NCI-H2227 (cell line): ENCODE results near the gene CACNA1C.
"Not testable (repeated sequence)": the region's sequence is repeated elsewhere in the genome, so short reads cannot be mapped to it uniquely, and the experiment has no call there.

Experiments used
- DNase-seq: peaks from one replicate; lab custom pipeline; 2025; ENCODE audit not compliant: unreplicated experiment; lab: John Stamatoyannopoulos, UW

CACNA1C gene

DNA sequence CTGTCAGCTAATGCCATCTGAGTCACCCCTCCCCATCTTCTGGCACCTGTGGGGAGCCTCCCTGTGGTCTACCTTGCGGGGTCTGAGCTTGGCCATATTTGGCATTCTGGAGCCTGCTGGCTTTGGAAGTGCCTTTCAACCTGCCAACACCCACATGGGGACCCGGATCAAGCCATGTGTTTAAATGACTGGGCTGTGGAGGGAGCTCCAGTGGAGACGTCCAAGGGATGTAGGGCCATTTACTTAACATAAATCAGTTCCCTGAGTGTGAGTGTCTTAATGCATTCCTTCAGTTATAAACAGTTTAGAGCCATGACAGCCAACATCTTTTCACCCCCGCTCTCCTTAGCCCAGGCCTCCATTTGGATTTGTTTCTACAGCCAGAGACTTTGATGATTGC lies 22.0 kb downstream of the CACNA1C start:
- no peak for DNase-seq

DNA sequence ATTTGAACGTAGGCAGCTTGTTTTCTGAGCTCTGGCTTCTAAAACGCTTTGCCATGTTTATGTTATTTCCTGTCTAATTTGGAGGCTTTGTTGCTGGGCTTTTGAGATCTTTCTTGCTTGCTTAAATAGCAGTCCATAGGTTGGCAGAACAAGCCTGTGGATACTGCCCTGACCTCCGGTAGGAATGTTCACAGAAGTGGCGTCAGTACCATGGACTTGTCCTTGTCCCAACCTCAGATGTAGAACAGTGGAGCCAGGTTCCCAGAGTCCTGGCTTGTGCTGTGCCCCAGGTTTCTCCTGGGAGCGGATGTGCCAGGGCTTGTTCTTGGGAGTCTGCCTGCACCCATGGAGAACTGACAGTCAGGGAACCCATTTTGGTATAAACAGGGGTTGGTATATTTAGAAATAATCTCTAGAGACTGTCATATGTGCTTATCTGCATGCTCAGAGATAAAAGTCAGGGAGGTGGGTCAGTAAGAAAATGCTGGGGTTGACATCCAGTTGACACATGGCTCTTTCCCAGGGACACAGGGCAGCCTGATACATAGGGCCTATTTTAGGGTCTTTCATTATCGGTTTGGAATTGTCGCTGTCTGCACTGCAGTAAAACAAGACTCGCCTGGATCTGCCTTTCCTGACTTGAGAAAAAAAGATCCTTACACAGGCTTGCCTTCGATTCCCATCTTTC lies 22.9 kb downstream of the CACNA1C start:
- no peak for DNase-seq

DNA sequence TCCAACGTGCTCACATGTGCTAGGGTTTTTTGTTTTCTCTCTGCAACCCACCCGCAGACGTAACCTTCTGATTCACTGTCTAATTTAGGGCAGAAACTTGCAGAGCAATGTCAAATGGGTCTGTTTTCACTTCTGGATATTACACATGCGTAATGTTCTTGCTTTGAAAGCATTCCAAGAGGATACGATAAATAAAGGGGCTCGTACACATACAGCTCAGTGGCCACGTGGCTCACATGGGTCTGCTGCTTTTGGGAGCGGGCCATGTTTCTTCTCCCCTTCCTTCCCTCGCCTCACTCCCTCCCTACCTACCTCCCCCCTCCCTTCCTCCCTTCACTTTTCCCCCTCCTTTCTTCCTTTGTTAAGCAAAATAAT lies 23.4 kb downstream of the CACNA1C start:
- no peak for DNase-seq

DNA sequence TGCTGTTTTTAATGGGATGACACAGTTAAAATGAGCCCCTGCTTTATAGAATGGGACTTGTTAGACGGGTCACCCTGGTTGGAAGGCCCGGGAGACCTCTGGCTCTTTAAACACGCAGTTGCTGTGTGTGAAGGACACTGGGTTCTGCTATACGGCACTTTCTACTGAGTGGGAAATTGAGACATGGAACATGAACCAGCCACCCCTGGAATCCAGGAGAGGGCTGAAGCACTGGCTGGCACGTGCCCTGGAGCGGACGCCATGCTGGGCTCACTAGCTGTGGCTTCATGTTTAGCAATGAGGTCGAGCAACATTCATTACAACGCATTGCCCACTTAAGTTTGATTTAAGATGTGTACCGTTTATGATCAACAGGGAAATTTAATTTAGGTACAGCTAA lies 23.9 kb downstream of the CACNA1C start:
- no peak for DNase-seq

DNA sequence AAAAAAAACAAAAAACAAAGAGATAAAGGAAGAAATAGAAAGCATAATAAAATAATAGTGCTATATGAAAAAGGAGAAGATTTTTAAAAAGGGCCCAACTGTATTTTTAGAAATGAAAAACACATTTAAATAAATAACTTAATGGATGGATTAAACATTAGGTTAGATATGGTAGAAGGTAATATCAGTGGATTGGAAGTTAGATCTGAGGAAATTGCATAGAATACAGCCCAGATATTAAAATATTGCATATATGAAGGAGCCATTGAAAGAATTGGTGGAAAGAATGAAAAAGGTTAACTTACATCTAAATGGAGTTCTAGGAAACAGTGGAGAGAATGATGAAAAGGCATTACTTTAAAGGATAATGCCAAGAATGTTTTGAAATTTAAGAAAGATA lies 27.8 kb downstream of the CACNA1C start:
- no peak for DNase-seq

DNA sequence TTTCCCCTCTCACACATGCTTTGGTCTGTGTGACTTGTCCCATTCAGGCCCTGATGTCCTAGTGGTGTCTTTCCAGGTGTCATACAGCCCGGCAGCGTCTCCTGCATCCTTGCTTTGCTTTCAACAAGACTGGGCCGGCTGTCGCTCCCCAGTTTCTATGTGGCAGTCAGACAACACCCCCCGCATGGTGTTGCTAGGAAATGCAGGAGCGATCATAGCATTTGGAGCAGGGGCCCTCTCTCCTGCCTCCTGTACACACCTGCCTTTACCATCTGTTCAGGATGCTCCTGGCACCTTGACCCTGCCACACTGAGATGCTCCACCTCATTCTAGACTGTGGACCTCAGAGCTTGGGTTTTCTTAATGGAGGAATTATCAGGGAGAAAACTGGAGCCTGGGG lies 29.5 kb downstream of the CACNA1C start:
- no peak for DNase-seq

DNA sequence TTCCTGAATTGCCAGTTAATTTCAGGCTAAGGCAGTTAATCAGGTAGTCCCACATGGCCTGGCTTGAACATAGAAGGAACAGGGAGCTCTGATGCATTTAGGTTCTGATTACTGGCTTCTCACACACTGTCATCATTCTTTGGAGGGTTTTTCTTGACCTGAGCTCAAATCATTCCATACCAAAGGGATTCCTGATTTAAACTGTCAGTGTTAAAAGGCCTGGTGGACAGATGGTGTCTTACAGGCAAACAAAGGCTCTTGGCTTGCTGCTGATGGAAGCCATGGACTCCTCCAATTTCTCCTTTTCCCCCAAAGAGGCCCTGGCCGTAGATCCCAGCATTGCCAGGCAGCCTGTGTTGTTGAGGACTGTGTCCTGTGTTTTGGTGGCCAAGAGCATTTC lies 30.2 kb downstream of the CACNA1C start:
- DNase-seq: no peak

DNA sequence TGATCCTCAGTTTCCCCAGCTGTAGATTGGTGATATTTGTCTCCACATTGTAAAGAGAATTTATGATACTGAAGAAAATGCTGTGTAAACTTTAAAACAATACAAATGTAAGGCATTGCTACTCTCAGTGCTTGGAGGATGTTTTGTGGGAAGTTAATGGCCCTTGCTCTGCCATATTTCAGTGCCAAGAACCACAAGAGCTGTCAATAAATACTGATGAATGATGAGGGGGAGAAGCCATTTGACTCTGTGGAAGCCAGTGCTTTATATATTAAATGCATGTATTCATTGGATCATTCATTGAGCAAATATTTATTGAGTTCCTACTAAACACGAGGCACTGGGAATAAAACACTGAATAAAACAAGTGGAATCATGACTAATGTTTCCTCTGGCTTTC lies 30.8 kb downstream of the CACNA1C start:
- no peak for DNase-seq

DNA sequence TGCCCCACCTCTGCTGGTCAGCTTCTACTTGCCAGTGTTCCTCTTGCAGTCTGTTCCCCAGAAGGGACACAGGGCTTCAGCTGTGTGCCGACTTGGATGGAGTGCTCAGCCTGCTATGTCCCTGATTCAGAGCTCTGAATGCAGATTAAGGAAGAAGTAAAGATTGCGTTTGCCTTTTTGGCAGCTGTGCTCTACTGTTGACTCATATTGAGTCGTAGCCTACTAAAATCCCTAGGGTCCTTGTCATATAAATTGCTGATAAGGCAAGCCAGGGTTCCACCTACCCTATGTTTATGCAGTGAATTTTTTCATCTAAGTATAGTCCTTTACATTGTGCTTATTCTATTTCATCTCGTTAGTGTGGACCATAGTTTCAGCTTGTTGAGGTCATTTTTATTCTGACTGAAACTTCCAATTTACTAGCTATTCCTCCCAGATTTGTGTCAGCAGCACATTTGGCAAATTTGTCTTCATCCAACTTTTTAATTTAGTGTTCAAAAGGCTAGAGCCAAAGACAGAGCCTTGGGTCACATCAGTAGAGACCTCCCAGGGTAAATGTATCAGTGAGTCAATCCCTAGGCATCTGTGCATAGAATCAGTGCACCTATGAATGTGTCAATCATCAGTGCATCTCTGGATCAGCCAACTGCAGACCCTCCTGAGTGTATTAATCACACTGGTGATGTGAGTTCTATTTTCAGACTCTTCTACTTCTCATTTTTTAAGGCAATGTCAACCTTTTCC lies 31.9 kb downstream of the CACNA1C start:
- DNase-seq: no peak

DNA sequence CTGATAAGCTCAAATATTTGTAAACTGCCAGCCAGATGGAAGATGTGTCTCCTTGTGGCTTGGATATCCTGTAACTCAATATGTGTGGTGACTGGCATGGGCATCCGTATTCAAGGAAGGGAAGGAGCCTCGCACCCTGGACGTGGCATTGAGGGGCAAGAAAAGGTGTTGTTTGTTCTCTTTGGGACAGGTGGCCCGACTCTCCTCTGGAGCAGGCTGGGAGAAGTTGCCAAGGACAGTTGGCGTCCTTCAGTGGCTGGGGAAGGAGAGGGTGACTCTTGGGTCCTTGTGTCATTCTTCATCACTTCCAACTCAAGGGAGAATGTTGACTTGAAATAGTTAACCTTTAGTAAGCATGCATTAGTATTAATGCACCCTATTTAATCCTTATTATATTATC lies 39.6 kb downstream of the CACNA1C start:
- DNase-seq: no peak

DNA sequence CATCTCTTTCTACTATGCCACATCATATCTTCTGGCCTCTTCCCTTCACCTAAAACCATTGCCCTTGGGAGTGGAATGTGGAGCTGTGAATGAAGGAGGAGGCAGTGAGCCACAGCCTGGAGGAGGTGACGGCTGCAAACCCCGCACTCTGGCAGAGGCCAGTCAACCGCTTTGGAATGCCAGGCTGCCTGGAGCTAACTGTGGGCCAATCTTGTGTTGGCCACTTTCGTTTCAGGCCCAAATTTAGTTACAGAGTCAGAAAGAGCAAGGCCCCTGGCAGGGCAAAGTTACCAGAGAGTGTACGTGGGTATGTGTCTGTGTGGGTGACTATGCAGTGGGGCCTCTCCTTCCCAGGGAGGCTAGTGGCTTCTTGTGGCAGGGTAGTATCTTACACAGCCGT lies 40.1 kb downstream of the CACNA1C start:
- no peak for DNase-seq

DNA sequence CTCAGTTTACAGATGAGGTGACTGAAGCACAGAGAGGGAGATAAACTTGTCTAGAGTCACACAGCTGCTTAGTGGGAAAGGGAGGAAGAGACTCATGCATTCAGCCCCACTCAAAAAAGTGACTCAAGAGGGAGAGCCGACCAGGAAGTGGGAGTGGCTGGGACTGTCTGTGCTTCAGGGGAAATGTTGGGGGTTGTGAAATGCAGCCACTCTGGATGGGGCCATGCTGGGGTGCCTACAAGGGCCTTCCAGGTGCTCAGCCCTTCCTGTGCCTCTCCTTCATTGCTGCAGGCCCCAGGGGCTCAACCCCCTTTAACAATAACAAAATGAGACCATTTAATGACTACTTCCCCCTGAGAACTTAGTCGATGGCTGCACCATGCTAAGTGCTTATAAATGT lies 41.8 kb downstream of the CACNA1C start:
- no peak for DNase-seq

DNA sequence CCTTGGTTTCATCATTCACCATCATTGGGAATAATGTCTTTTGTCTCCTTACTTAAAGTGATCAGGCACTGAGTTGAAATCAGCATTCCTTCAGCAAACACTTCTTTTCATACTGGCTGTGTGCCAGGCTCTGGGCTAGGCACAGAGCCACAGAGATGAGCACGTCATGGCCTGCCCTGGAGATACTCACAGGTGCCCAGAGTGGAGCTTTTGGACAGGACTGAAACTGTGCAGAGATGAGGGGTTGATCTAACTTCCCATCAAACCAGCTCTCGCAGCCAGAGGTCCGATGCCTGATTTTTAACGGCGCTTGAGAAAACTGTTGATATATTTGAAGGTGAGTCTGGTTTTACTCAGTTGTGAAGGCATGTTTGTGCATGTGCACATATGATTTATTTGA lies 43.1 kb downstream of the CACNA1C start:
- no peak for DNase-seq

DNA sequence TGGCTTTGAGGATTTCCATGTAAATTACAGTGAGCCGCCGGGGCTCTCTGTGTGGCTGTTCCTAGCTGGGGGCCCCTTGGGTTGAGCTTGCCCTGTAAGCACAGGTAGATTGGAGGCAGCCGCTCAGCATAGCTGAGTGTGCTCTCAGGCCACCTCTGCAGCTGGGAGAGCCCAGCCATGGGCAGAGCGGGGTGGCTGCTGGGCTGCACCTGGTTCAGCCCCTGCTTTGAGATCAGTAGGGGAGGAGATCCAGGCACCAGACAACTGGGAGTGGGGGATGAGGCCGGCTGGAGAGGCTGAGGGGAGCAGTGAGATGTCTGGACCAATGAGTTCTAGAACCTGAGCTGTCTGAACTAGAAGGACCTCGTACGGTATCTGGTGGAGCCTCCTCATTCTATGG lies 44.8 kb downstream of the CACNA1C start:
- DNase-seq: no peak

DNA sequence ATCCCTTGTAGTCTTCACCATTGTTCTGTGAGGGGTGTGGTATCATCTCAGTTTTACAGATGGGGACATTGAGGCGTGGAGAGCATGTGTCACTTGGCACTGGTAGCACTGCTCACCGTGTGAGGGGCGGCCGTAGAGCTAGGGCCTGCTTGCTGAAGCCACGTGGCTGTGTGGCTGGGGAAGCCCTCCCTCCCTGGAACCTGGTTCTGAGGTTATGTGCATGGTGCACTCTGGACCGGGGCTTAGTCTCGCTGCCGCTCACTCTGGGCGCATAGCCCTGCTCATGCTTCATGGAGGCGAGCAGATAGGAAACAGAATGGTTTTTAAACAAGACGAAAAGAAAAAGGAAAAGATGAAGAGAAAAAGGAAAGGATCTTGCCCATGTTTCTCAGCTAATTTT lies 46.1 kb downstream of the CACNA1C start:
- DNase-seq: no peak

DNA sequence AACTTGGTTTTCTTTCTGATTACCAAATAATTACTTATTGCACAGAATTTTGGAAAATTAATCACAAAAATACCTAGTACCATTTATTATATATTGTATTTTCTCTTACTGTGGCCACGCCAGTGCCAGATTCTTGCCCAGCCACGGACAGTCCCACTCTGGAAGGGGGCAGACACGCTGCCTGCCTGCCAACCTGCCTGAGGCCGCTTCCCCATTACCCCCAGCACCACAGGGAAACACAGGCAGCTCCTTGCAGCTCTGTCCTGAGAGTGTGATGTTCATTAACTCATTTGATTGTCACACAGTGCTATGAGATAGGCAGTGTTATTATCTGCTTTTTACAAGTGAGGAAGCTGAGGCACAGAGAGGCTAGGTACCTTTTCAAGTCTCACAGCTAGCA lies 46.8 kb downstream of the CACNA1C start:
- DNase-seq: no peak

DNA sequence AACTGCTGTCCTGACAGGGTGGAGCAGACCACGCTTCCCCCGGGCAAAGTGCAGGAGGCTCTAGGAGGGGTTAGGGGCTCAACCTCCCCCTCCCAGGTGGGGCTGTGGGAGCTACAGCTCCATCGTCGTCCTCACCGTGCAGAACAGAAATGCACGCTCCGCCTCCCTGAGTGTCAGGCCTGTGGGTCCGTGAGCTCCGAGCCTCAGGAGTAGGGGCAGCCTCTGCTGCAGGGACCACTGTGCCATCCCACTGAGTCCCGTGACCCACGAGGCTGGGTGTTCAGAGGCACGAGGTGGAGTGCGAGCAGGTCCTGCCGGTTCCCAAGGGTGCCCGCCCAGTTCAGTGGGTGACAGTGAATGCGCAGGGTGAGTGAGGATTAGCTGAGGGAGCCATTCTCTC lies 48.6 kb downstream of the CACNA1C start:
- no peak for DNase-seq

DNA sequence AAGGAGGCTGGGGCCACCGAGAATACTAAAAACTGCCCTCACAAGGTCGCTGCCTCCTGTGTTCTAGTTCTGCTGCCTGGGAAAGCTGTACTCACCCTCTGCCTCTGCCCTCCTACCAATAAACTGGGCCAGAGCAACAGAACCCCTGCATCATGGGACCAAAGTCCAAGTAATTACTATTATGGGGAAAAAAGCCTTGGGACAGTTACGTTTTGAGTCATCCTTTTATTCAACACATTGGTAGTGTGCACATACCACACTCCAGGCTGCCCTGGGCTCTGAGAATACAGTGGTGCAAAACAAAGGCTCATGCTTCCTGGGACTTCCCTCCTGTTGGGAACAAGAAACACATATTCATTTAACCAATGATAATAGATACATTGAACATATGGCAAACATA lies 49.0 kb downstream of the CACNA1C start:
- DNase-seq: no peak

DNA sequence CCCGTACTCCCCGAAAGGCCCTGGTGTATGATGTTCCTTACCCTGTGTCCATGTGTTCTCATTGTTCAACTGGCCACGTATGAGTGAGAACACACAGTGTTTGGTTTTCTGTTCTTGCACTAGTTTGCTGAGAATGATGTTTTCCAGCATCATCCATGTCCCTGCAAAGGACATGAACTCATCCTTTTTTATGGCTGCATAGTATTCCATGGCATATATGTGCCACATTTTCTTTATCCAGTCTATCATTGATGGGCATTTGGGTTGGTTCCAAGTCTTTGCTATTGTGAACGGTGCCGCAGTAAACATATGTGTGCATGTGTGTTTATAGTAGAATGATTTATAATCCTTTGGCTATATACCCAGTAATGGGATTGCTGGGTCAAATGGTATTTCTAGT lies 49.9 kb downstream of the CACNA1C start:
- DNase-seq: not testable (repeated sequence)

DNA sequence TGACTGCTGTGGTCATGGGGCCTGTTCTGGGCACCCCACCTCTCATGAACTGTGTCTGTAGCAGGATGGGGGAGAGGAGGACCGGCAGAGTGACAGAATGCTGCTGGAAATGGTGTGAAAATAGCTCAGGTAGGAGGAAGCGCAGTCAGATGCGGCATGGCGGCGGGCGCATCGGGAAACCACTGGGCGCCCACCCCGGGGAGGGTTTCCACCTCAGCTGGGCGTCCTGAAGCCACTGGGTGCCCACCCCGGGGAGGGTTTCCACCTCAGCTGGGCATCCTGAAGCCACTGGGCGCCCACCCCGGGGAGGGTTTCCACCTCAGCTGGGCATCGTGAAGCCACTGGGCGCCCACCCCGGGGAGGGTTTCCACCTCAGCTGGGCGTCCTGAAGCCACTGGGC lies 52.6 kb downstream of the CACNA1C start:
- DNase-seq: not testable (repeated sequence)

DNA sequence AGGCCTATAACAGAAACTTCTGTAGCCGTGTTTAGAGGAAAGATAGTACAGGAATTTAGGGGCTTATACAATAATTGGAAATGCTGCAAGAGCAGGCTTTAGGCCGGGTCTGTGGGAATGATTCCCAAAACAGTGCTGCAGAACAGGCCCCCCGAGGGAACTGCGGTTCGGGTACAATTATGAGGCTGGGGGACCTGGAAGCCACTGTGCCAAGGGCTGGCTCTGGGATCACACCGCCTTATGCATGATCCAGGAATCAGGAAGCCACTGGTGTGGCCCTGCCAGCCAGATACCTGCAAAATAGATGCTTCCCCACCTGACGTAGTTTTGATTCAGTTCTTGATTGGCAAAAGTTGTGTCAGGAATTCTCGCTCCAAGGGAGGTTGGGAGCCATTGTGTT lies 55.4 kb downstream of the CACNA1C start:
- no peak for DNase-seq

DNA sequence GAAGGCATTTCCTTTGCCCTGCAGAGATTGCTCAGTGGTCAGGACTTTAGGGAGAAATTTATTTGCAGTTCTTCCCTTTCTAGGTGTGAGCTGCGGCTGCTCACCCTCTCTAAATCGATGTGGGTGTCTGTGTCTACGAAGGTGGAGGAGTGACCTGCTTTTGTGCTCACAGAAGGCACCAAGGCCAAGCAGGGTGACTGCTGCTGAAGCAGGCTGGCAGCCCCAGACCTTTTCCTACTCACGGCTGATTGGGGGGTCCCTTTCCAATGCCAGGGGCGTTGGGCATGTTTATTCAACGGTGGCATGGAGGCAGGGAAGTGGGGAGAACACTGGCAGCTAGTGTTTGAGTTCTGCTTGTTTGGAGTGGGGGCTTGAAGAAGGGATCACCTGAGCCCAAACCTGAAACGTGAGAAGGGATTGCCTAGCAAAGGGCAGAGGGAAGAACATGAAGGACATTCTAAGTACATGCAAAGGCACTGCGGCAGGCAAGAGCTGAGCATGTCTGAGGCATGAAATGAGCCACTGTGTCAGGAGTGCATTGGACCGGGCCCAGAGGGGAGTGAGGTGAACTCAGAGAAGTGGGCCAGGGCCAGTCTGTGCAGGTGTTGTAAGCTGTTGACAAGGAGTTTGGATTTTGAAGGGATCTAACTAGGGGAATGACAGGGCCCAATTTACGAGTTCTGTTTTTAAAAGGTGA lies 56.3 kb downstream of the CACNA1C start:
- no peak for DNase-seq
